WERI-Rb-1 (cell line): ENCODE data around the gene SLC35B2.

Source experiments
- DNase-seq: peaks from one replicate; pipeline ENCODE4 v3.0.0-alpha.2; 2020
- H3K27ac ChIP-seq: fragments of 250-450 bp; sonication (Bioruptor Pico); 2 replicates; pipeline ENCODE4 v1.5.1; 2020; ENCODE audit warnings: mild to moderate bottlenecking, moderate library complexity
- H3K27me3 ChIP-seq: fragments of 250-450 bp; sonication (Bioruptor Pico); 2 replicates; pipeline ENCODE4 v1.5.1; 2021; ENCODE audit warnings: mild to moderate bottlenecking, low read depth, moderate library complexity; ENCODE audit not compliant: insufficient read depth, severe bottlenecking
- H3K36me3 ChIP-seq: fragments of 250-450 bp; sonication (Bioruptor Pico); 2 replicates; pipeline ENCODE4 v1.5.1; 2020; ENCODE audit warnings: mild to moderate bottlenecking, moderate library complexity
- H3K4me3 ChIP-seq: 2 replicates; pipeline ENCODE4 v1.5.1; 2011; ENCODE audit warnings: low read depth, mild to moderate bottlenecking, control low read depth, low read length
- H3K9me3 ChIP-seq: fragments of 250-450 bp; sonication (Bioruptor Pico); 2 replicates; pipeline ENCODE4 v1.5.1; 2021; ENCODE audit warnings: mild to moderate bottlenecking, moderate library complexity; ENCODE audit not compliant: severe bottlenecking
- CTCF ChIP-seq: IDR thresholded peaks from 2 replicates; pipeline ENCODE4 v1.5.1; 2011; ENCODE audit warnings: low read depth, mild to moderate bottlenecking, control low read depth, inconsistent platforms, low read length

Gene SLC35B2

GRCh38 chr6:44258325-44258863, 1.1 kb upstream of the SLC35B2 start:
- Histone ChIP-seq H3K27ac (peak overlapping the region; percentile 87; the same call in 1 of the 2 replicates), H3K36me3 (peaks cover 54% of the 10 kb centered on the region), H3K4me3 (no peak overlapping the region), H3K9me3 (no peaks in the 10 kb centered on the region), H3K27me3 (no peaks in the 10 kb centered on the region)
- no peak for DNase-seq
- TF ChIP-seq CTCF = no peak

GRCh38 chr6:44257753-44258324, 511 bp upstream of the SLC35B2 start:
- Histone ChIP-seq H3K9me3 (no peaks in the 10 kb centered on the region), H3K4me3 (peak overlapping the region; percentile 18), H3K27me3 (no peaks in the 10 kb centered on the region), H3K27ac (peak overlapping the region; percentile 87), H3K36me3 (peaks cover 60% of the 10 kb centered on the region)
- no peak for TF ChIP-seq CTCF
- no peak for DNase-seq

GRCh38 chr6:44256775-44257024, 628 bp downstream of the SLC35B2 start:
- H3K27ac ChIP-seq = peak overlapping the region; percentile 87
- TF ChIP-seq CTCF = no peak
- peak overlapping the region; percentile 74 for H3K4me3 ChIP-seq
- no peaks in the 10 kb centered on the region for H3K27me3 ChIP-seq
- H3K36me3 ChIP-seq = peaks cover 71% of the 10 kb centered on the region
- no peak for DNase-seq
- H3K9me3 ChIP-seq = no peaks in the 10 kb centered on the region

- peak; percentile 21 for DNase-seq
- peak overlapping the region; percentile 74 for H3K4me3 ChIP-seq
- peak overlapping the region; percentile 87 for H3K27ac ChIP-seq
- no peaks in the 10 kb centered on the region for H3K9me3 ChIP-seq
- peaks cover 72% of the 10 kb centered on the region for H3K36me3 ChIP-seq
- no peaks in the 10 kb centered on the region for H3K27me3 ChIP-seq
- no peak for TF ChIP-seq CTCF
Measured at GRCh38 chr6:44255871-44256774, 1.2 kb downstream of the SLC35B2 start.

- Histone ChIP-seq H3K27me3 (no peaks in the 10 kb centered on the region), H3K4me3 (no peak overlapping the region), H3K27ac (peak overlapping the region; percentile 87; the same call in 1 of the 2 replicates), H3K36me3 (peaks cover 77% of the 10 kb centered on the region), H3K9me3 (no peaks in the 10 kb centered on the region)
- TF ChIP-seq CTCF = no peak
- DNase-seq = peak; percentile 36
Measured at GRCh38 chr6:44255105-44255808, 2.1 kb downstream of the SLC35B2 start.
